ENCODE measurements around the gene FABP3. TPM values are rescaled to one million over a fixed set of nuclear protein-coding genes. Genes with fewer than 3 reads are reported as not detected.
A peak's percentile ranks its signal among the peaks of the same experiment; 100 is the strongest.

Gene FABP3
- polyA plus RNA-seq, 3 donors: not detected

DNA sequence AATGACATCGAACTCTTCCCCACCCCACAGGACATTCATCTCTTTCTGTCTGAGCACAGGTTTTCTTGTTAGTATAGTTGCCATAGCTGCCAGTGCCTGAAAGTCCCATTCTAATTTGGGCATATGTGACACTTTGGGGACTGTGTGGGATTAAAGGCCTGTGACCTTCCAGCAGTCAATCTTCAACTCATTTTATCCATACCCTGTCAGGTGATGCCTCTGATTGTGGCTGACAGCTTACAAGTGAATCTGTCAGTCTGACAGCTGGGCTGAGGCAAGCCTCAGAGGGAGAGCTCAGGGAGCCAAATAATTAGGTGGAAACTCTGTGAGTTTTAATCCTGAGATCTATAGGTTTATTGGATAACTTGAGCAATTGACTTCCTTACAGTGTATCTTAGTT, 46.4 kb downstream of the FABP3 start:
- WGBS (ENCODE audit: insufficient coverage): no CpG with 5 or more reads among the region's 1 CpG
- intact Hi-C loops (cut with micrococcal nuclease): no loop called here
- no peak overlapping the region for H3K9ac ChIP-seq (ENCODE audit: insufficient read depth, low read length, poor library complexity, severe bottlenecking)
- no peaks in the 10 kb centered on the region for H4K20me1 ChIP-seq (ENCODE audit: insufficient read depth, low read length)
- no peak overlapping the region for H3K4me2 ChIP-seq (replicated peaks; ENCODE audit: extremely low read depth, low read length, poor library complexity, severe bottlenecking)
- H3K79me2 ChIP-seq (ENCODE audit: insufficient read depth, low read length): no peaks in the 10 kb centered on the region
- H2AFZ ChIP-seq (ENCODE audit: insufficient read depth, low read depth, low read length, poor library complexity, severe bottlenecking): no peak overlapping the region
- Mint-ChIP-seq H3K27ac (peak overlapping the region in 1 of 7 donors; percentile 30), H3K4me3 (peak overlapping the region in 1 of 2 donors; percentile 13), H3K27me3 (ENCODE audit: low read depth in 3 of 3) (peaks cover 0 to 1% (median 0%) of the 10 kb centered on the region in 3 donors), H3K9me3 (peaks cover 0 to 2% (median 0%) of the 10 kb centered on the region in 7 donors), H3K4me1 (no peaks in the 10 kb centered on the region), H3K36me3 (peaks cover 21 to 42% of the 10 kb centered on the region in 2 donors)
- DNase-seq: no peak
- H3K27ac ChIP-seq (ENCODE audit: low read depth in 1 of 2, low read length in 2 of 2): no peak overlapping the region
- H3K9me3 ChIP-seq (replicated peaks in 1 of 2; ENCODE audit: control insufficient read depth in 1 of 2, insufficient read depth in 1 of 2, low read length in 2 of 2): no peaks in the 10 kb centered on the region
- peaks cover 13 to 25% of the 10 kb centered on the region in 2 donors for H3K36me3 ChIP-seq (replicated peaks in 1 of 2; ENCODE audit: control insufficient read depth in 1 of 2, insufficient read depth in 2 of 2, low read length in 2 of 2)
- no peaks in the 10 kb centered on the region for H3K27me3 ChIP-seq (ENCODE audit: control insufficient read depth in 2 of 2, insufficient read depth in 2 of 2, low read length in 2 of 2)
- TF ChIP-seq, protein P1, sequence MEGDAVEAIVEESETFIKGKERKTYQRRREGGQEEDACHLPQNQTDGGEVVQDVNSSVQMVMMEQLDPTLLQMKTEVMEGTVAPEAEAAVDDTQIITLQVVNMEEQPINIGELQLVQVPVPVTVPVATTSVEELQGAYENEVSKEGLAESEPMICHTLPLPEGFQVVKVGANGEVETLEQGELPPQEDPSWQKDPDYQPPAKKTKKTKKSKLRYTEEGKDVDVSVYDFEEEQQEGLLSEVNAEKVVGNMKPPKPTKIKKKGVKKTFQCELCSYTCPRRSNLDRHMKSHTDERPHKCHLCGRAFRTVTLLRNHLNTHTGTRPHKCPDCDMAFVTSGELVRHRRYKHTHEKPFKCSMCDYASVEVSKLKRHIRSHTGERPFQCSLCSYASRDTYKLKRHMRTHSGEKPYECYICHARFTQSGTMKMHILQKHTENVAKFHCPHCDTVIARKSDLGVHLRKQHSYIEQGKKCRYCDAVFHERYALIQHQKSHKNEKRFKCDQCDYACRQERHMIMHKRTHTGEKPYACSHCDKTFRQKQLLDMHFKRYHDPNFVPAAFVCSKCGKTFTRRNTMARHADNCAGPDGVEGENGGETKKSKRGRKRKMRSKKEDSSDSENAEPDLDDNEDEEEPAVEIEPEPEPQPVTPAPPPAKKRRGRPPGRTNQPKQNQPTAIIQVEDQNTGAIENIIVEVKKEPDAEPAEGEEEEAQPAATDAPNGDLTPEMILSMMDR (IDR thresholded peaks at IDR 0.05): no peak
- no peak overlapping the region for H3K4me3 ChIP-seq (replicated peaks in 1 of 3; ENCODE audit: low read depth in 2 of 3, low read length in 3 of 3)
- no peaks in the 10 kb centered on the region for H3K4me1 ChIP-seq (ENCODE audit: control insufficient read depth in 1 of 2, insufficient read depth in 2 of 2, low read length in 2 of 2)

DNA sequence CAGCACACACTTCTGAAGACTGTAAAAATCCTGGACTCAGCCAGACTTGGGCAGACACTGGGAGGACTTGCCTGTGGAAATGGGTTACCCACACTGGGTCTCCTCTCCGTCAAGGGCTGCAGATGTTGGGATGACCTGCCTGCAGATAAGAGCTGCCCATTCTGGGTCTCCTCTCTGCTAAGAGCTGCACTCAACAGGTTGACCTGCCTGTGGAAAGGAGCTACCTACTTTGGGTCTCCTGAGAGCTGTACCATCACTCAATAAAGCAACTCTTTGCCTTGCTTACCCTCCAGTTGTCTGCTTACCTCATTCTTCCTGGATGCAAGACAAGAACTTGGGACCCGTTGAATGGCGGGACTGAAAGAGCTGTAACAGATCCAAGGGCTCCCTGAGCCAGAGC, 47.9 kb downstream of the FABP3 start:
- Histone ChIP-seq H3K4me2 (replicated peaks; ENCODE audit: extremely low read depth, low read length, poor library complexity, severe bottlenecking) (no peak overlapping the region), H3K4me1 (ENCODE audit: control insufficient read depth in 1 of 2, insufficient read depth in 2 of 2, low read length in 2 of 2) (no peaks in the 10 kb centered on the region), H3K4me3 (replicated peaks in 1 of 3; ENCODE audit: low read depth in 2 of 3, low read length in 3 of 3) (no peak overlapping the region), H4K20me1 (ENCODE audit: insufficient read depth, low read length) (no peaks in the 10 kb centered on the region), H3K27me3 (ENCODE audit: control insufficient read depth in 2 of 2, insufficient read depth in 2 of 2, low read length in 2 of 2) (no peaks in the 10 kb centered on the region), H3K9ac (ENCODE audit: insufficient read depth, low read length, poor library complexity, severe bottlenecking) (no peak overlapping the region), H3K36me3 (replicated peaks in 1 of 2; ENCODE audit: control insufficient read depth in 1 of 2, insufficient read depth in 2 of 2, low read length in 2 of 2) (peaks cover 25 to 40% of the 10 kb centered on the region in 2 donors), H2AFZ (ENCODE audit: insufficient read depth, low read depth, low read length, poor library complexity, severe bottlenecking) (no peak overlapping the region), H3K27ac (ENCODE audit: low read depth in 1 of 2, low read length in 2 of 2) (no peak overlapping the region), H3K9me3 (replicated peaks in 1 of 2; ENCODE audit: control insufficient read depth in 1 of 2, insufficient read depth in 1 of 2, low read length in 2 of 2) (no peaks in the 10 kb centered on the region), H3K79me2 (ENCODE audit: insufficient read depth, low read length) (no peaks in the 10 kb centered on the region)
- WGBS (ENCODE audit: insufficient coverage): 97% methylated on average over 3 of the region's 3 CpGs
- TF ChIP-seq, protein P1 (IDR thresholded peaks at IDR 0.05): no peak
- peaks cover 0 to 1% (median 0%) of the 10 kb centered on the region in 3 donors for H3K27me3 Mint-ChIP-seq (ENCODE audit: low read depth in 3 of 3)
- no peak overlapping the region for H3K27ac Mint-ChIP-seq
- H3K36me3 Mint-ChIP-seq: peaks cover 29 to 53% of the 10 kb centered on the region in 2 donors
- H3K4me3 Mint-ChIP-seq: no peak overlapping the region
- intact Hi-C loops (cut with micrococcal nuclease): no loop called here
- no peak for DNase-seq
- no peaks in the 10 kb centered on the region for H3K4me1 Mint-ChIP-seq
- H3K9me3 Mint-ChIP-seq: peaks cover 3 to 5% (median 3%) of the 10 kb centered on the region in 7 donors
